HG02981 (cell line): ENCODE measurements around the gene ZNF416.
A peak's percentile ranks its signal among the peaks of the same experiment; 100 is the strongest.

Experiments
- ATAC-seq: cut with Tn5 transposase; IDR thresholded peaks from one replicate; pipeline ENCODE4 v1.9.1; 2021; ENCODE audit warnings: mild to moderate bottlenecking, moderate library complexity; ENCODE audit not compliant: unreplicated experiment

Gene ZNF416

DNA sequence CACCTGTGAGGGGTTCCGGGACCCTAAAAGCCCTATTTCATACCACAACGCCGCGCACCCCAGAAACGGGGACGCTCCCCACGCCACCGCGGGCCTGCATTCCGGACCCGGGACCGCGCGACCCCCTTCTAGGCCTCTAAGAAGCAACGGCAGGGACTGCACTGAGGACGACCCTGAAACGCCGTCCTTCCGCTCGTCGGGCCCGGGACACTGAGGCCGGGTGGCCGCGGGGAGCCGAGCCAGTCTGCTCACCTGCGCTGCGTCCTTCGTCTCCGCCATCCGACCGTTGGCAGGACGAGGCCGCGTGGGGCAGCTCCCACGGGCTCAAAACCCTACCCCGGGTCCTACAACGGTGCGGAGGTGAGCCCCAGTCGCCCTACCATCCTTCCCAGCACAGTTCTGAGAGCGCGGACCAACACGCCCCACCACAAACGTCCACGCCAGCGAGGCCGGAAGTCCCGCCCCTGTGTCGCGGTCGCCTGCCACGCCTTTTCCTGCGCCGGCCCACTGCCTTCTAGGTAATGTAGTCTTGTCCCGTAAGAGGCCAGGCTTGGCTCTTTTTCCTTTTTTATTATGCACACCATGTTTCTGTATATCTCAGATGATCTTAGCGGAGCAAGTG lies 19.2 kb downstream of the ZNF416 start, which contains the start of gene ZNF550:
TSS of gene ZNF550 (minus strand) at position 460 of the 622 bp plus-strand sequence. CDS start at position 279, 181 bp downstream.
- peak; percentile 93 for ATAC-seq

DNA sequence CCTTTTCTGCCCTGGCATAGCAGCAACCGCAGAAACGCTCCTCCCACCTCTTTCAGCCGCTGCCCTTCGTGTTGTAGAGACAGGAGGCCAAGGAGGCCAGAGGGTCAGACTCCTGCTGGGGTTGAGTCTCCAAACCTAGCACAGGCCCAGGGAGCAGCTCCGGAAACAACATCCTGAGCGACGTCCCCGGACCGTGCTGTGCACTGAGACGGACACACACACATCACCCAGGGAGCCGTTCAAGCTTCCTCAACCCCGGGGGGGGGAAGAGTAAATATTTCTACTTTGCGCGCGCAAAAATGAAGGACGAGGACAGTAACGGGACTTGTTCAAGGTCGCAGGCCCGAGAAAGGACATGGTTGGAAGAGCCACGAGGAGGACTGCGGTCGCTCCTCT lies 19.7 kb downstream of the ZNF416 start:
- ATAC-seq = no peak

DNA sequence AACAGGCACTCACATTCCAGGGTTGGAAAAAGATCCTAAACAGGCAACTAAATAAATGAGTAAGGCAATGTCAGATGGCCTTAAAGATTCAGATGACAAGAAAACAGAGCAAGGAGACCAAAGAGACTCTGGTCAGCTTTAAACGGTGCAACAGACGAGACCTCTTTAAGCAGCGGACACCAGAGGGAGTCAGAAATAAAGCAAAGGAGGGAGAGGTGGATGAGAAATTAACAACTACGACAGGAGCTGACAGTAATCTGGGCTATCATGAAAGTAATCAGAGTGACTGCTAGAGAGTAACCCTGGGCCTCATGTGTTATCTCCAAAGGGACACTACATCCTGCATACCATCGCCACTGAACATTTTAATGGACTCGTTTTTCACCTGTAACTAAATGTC lies 20.2 kb downstream of the ZNF416 start:
- ATAC-seq = no peak

DNA sequence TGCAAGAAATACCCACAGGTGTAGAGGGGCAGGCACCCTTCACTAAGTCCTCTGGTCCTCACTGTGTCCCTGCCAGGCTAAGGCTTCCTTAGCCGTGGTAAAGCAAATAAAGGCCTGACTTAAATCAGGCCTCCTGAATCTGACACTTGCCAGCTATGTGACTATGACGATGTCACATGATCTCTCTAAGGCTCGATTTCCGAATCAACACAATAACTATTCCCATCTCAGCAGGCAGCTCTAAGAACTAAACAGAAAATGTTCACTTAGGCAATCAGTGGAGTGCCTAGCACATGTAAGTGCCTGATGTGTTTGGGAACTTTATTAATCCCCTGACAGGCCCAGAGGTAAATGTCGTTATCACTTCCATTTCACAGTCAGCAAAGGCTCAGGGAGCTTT lies 21.1 kb downstream of the ZNF416 start:
- no peak for ATAC-seq

DNA sequence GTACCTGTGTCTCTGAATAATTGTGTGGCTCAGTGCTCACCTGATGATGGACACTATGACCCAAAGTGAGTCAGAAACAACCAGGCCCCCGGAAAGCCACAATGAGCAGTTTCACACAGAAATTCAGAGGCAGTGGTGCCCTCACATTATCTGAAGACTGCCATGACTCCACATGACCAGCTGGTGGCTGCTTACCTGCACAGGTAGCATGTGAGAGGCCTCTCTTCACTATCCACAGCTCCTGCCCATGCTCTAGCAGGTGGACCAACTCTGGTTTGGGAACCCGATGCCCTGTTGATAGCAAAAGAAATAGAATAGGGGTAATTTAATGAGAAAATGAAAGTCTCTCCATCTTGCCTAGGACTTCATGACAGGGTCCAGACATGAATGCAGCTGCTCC lies 26.3 kb downstream of the ZNF416 start:
- no peak for ATAC-seq

DNA sequence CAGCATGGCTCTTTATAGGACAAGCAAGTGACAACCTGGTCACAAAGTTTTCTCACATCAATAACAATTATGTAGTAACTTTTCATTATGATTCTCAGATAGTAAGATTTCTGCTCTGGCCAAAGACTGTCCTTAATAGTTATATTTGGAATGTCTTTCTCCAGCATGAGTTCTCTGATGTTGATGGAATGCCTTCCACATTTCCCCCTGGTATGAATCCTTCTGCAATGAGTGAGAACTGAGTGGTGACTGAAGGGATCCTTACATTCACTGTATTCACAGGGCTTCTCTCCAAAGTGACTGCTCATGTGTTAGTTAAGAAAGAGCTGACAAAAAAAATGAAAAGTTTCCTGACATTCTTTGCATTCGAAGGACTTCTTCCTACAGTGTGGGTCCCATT lies 32.2 kb downstream of the ZNF416 start:
- ATAC-seq = no peak

DNA sequence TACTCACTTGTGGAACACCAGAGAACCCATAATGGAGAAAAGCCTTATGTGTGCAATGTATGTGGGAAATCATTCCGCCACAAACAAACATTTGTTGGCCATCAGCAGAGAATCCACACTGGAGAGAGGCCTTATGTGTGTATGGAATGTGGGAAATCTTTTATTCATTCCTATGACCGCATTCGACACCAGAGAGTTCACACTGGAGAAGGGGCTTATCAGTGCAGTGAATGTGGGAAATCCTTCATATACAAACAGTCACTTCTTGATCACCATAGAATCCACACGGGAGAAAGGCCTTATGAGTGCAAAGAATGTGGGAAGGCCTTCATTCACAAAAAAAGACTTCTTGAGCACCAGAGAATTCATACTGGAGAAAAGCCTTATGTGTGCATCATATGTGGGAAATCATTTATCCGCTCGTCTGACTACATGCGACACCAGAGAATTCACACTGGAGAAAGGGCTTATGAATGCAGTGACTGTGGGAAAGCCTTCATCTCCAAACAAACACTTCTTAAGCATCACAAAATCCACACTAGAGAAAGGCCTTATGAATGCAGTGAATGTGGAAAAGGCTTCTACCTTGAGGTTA lies 40.7 kb downstream of the ZNF416 start:
- no peak for ATAC-seq

DNA sequence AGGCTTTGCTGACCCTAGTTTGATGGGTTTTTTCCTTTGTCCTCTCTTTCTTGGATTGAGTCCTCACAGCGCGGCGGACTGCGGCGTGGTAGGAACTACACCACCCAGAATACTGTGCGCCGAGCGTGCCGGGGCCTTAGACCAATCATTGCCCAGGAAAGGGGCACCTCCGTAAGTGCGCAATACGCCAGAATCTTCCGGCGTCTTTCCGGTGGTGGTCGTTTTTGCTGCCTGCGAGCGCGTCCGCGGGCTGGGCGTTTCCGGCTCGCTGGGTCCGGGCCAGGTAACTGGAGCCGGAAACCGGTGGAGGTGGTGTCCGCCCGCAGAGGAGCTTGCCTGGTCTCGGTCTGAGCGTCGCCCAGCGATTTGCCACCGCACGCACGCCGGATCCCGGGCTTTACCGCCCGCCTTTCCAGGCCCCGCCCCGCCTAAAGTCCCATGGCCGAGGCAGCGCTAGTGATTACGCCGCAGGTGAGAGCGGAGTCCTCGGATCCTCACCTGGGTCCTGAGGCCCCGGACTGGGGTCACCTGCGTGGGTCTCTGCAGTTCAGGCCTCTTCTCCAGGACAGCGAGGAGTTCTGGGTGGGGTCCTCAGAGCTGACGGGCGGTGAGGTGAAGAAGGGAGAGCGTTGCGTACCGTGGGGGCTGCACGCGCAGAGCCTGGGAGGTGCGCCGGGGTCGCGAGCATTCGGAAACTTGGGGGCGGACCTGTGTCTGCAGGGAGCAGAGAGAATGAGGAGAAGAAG lies 51.4 kb downstream of the ZNF416 start, which contains the start of gene ZNF549:
TSS of gene ZNF549 (plus strand) at position 221 of the 746 bp plus-strand sequence. CDS start at position 439, 218 bp downstream.
- peak; percentile 99 for ATAC-seq
